Liver (tissue), 3 donors: ENCODE measurements around the gene GATC.

ENCODE experiments used
- EGR1 ChIP-seq, 2 donors: IDR thresholded peaks; 2 replicates each; pipeline ENCODE4 v1.6.1; 2016 to 2018; ENCODE audit warnings: antibody characterized with exemption in 2 of 2, low read depth in 2 of 2
- GABPA ChIP-seq, 2 donors: IDR thresholded peaks in 1 of 2; conservative IDR thresholded peaks in 1 of 2; 2 replicates each; pipeline ENCODE4 v1.6.1; 2016; ENCODE audit warnings: antibody characterized with exemption in 2 of 2, mild to moderate bottlenecking in 1 of 2, moderate library complexity in 1 of 2
- MAX ChIP-seq: IDR thresholded peaks from 2 replicates; pipeline ENCODE4 v1.6.1; 2016; ENCODE audit warnings: antibody characterized with exemption
- YY1 ChIP-seq: IDR thresholded peaks from 2 replicates; pipeline ENCODE4 v1.6.1; 2016; ENCODE audit warnings: antibody characterized with exemption, mild to moderate bottlenecking
- TF ChIP-seq, protein P1 (sequence below): fragments of 150-350 bp; IDR thresholded peaks from 2 replicates; pipeline ENCODE4 v1.5.1; 2017; ENCODE audit warnings: improper control_type of control experiment, low read depth, low read length; ENCODE audit not compliant: missing input control
- TF ChIP-seq, protein P2 (sequence below): IDR thresholded peaks from 2 replicates; pipeline ENCODE4 v1.6.1; 2016; ENCODE audit warnings: antibody characterized with exemption
- donor health status: healthy.
- donor health status: healthy.

- TF ChIP-seq, protein P1, sequence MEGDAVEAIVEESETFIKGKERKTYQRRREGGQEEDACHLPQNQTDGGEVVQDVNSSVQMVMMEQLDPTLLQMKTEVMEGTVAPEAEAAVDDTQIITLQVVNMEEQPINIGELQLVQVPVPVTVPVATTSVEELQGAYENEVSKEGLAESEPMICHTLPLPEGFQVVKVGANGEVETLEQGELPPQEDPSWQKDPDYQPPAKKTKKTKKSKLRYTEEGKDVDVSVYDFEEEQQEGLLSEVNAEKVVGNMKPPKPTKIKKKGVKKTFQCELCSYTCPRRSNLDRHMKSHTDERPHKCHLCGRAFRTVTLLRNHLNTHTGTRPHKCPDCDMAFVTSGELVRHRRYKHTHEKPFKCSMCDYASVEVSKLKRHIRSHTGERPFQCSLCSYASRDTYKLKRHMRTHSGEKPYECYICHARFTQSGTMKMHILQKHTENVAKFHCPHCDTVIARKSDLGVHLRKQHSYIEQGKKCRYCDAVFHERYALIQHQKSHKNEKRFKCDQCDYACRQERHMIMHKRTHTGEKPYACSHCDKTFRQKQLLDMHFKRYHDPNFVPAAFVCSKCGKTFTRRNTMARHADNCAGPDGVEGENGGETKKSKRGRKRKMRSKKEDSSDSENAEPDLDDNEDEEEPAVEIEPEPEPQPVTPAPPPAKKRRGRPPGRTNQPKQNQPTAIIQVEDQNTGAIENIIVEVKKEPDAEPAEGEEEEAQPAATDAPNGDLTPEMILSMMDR = no peak
- TF ChIP-seq, protein P2, sequence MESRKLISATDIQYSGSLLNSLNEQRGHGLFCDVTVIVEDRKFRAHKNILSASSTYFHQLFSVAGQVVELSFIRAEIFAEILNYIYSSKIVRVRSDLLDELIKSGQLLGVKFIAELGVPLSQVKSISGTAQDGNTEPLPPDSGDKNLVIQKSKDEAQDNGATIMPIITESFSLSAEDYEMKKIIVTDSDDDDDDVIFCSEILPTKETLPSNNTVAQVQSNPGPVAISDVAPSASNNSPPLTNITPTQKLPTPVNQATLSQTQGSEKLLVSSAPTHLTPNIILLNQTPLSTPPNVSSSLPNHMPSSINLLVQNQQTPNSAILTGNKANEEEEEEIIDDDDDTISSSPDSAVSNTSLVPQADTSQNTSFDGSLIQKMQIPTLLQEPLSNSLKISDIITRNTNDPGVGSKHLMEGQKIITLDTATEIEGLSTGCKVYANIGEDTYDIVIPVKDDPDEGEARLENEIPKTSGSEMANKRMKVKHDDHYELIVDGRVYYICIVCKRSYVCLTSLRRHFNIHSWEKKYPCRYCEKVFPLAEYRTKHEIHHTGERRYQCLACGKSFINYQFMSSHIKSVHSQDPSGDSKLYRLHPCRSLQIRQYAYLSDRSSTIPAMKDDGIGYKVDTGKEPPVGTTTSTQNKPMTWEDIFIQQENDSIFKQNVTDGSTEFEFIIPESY = no peak
- no peak for TF ChIP-seq MAX
- TF ChIP-seq YY1 = no peak
- no peak for TF ChIP-seq EGR1 (IDR thresholded peaks at IDR 0.05; ENCODE audit: low read depth in 2 of 2)
- TF ChIP-seq GABPA (IDR thresholded peaks at IDR 0.05 in 1 of 2, conservative IDR thresholded peaks at IDR 0.05 in 1 of 2) = no peak
Observed at GRCh38 chr12:120416490-120417216, 29.6 kb upstream of the GATC start.
